ENCODE measurements around the gene STIL.

Gene STIL

DNA sequence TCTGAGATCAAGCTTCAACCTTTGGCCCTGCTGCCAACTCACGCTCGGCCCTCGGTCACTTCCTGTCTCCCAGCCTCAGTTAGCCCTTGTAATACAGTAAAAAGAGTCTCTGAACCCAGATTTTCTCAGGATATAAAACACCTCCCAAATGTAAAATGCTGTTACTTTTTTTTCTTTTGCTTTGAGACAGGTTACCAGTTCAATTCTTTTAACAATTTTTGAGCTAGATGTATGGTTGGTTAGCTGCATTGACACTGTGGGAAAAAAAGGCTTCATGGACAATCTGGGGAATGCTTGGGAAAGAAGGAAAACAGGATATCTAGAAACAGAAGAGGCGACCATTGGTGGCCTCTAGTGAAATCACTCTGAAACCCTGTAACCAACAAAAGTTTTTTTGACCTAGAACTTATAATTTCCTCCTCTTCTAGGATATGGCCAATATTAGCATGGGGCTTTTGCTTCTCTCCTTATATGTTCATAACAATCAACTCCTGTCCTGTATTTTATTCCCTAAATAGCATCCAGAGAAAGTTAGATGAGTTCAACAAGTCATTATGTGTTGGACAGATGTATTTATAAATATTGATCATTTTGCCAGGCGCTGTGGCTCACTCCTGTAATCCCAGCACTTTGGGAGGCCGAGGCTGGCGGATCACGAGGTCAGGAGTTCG lies 21.0 kb upstream of the STIL start:
- Histone ChIP-seq H3K27me3 (no peaks in the 10 kb centered on the region), H3K4me2 (peak overlapping the region; percentile 91), H3K36me3 (peaks cover 4% of the 10 kb centered on the region; the same call in 1 of the 2 replicates), H3K9me3 (no peaks in the 10 kb centered on the region), H3K4me1 (peaks cover 44% of the 10 kb centered on the region), H3K4me3 (peak overlapping the region; percentile 93), H3K9ac (peak overlapping the region; percentile 95), H3K27ac (peak overlapping the region; percentile 95), H4K20me1 (peaks cover 51% of the 10 kb centered on the region)
- TF ChIP-seq Cebpa-rat (IDR thresholded peaks at IDR 0.05), result no peak

DNA sequence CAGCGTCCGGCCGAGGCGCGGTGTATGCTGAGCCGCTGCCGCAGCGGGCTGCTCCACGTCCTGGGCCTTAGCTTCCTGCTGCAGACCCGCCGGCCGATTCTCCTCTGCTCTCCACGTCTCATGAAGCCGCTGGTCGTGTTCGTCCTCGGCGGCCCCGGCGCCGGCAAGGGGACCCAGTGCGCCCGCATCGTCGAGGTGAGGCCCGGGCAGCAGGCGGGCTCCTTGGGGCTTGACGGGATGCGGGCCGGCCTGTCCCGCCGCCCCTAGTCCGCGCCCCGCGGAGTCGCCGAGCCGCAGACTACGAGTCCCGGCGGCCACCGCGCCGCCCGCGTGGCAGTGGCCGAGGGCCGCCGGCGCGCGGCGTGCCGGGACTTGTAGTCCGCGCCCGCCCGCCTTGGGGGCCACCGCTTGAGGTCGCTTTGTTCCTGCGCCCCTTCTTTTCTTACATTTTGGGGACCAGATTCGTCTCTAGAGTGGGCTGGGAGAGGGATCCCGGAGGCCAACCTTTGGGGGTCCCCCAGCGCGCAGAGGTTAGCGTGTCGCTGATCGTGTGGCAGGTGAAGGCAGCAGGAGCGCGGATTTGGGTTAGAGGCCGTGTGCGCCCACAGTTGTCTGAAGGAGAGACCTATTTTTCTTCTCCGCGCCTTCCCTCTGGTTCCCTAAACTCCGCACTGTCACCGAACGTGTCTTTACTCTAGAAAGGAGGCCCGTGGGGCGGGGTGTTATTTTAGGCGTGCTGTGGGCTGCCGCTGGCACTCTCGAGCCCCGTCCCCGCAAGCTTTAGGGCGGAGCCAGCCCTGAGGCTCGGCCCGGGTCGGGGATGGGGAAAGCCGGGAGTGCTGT lies 20.2 kb upstream of the STIL start:
- Histone ChIP-seq H3K4me2 (peak overlapping the region; percentile 91), H4K20me1 (peaks cover 44% of the 10 kb centered on the region), H3K36me3 (peaks cover 3% of the 10 kb centered on the region; the same call in 1 of the 2 replicates), H3K9me3 (no peaks in the 10 kb centered on the region), H3K4me1 (peaks cover 44% of the 10 kb centered on the region), H3K9ac (peak overlapping the region; percentile 95), H3K27me3 (no peaks in the 10 kb centered on the region), H3K27ac (peak overlapping the region; percentile 95), H3K4me3 (peak overlapping the region; percentile 93)
- no peak for TF ChIP-seq Cebpa-rat (IDR thresholded peaks at IDR 0.05)

DNA sequence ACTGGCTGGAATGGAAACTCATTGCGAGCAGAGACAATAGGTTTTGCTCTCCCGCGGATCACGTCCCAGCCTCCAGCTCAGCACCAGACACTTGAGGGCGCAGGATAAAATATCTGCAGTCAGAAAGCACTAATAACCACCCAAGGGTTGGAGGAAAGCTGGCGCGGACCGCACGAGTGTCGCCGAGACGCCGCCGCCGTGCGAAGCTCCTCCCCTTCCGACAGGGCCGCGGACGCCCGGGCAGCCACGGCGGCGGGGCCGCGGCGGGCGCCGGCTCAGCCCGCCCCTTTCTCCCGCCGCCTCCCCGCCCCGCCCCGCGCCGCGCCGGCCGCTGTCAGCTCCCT lies 19.6 kb upstream of the STIL start, which contains the start of gene CMPK1:
CMPK1 (plus strand) TSS at position 213 of the 344 bp plus-strand sequence. CDS start 156 bp downstream, outside the sequence.
- Histone ChIP-seq H3K4me2 (peak within 1 kb of the TSS; percentile 91), H3K9ac (peak within 1 kb of the TSS; percentile 95), H3K36me3 (no peaks in the 10 kb centered on the region), H3K9me3 (no peaks in the 10 kb centered on the region), H4K20me1 (peaks cover 38% of the 10 kb centered on the region), H3K27me3 (no peaks in the 10 kb centered on the region), H3K4me1 (peaks cover 44% of the 10 kb centered on the region), H3K27ac (peak within 1 kb of the TSS; percentile 95), H3K4me3 (peak within 1 kb of the TSS; percentile 93)
- no peak for TF ChIP-seq Cebpa-rat (IDR thresholded peaks at IDR 0.05)

DNA sequence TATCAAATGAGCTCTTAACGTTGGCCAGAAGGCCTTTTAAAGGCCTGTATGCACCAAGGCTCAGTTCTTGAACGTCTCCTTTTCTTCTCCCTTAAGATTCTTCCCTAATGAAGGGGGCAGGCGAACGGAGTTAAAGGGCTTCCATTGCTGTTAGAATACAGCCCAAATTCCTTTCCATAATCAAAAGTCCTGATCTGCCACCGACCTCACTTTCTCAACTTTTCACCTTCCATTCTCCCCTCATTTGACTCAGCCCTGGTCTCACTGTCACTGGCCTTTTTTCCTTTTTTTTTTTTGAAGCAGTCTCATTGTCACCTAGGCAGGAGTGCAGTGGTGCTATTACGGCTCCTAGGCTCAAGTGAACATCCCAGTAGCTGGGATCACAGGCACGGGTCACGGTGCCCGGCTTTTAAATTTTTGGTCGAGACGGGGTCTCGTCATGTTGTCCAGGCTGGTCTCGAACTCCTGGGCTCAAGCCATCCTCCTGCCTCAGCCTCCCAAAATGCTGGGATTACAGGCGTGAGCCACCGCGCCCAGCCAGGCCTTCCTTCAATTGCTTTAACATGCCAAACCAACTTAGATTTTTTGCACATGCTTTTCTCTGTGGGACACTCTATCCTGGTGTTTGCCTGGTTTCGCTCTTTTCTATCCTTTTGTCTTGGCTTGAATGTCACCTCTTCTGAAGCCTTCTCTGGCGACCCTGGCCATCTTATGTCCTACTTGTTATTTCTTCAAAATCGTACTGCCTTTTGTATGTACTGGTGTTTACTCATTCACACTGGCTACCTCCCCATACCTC lies 19.0 kb upstream of the STIL start:
- TF ChIP-seq Cebpa-rat (IDR thresholded peaks at IDR 0.05), result no peak
- Histone ChIP-seq H3K9me3 (no peaks in the 10 kb centered on the region), H3K27ac (peak overlapping the region; percentile 95), H4K20me1 (peaks cover 34% of the 10 kb centered on the region), H3K36me3 (no peaks in the 10 kb centered on the region), H3K4me2 (peak overlapping the region; percentile 90), H3K9ac (peak overlapping the region; percentile 95), H3K4me1 (peaks cover 41% of the 10 kb centered on the region), H3K27me3 (no peaks in the 10 kb centered on the region), H3K4me3 (peak overlapping the region; percentile 93)

DNA sequence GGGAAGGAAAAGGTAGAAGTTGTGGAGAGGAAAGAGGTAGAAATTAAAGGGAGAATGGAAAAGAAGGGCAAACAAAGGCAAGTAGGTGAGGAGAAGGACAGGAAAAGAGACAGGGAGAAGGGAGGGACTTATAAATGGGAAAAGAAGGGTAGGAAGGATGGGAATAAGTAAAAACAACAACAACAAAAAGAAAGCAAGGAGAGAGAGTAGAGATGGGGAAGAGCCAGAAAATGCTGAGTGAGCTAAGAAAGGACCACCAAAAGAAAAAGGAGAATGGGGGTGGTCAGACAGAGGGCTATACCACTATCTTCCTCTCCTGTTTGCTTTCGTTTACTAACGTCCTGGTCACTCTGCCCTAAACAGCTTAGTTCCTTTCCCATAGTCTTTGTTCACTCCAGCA lies 17.9 kb upstream of the STIL start:
- H3K4me1 ChIP-seq, result peaks cover 33% of the 10 kb centered on the region
- no peak overlapping the region for H3K9ac ChIP-seq
- H3K36me3 ChIP-seq, result no peaks in the 10 kb centered on the region
- H3K9me3 ChIP-seq, result no peaks in the 10 kb centered on the region
- H3K27ac ChIP-seq, result no peak overlapping the region
- peak overlapping the region; percentile 90 for H3K4me2 ChIP-seq
- peaks cover 23% of the 10 kb centered on the region for H4K20me1 ChIP-seq
- H3K27me3 ChIP-seq, result no peaks in the 10 kb centered on the region
- H3K4me3 ChIP-seq, result no peak overlapping the region
- TF ChIP-seq Cebpa-rat (IDR thresholded peaks at IDR 0.05), result no peak

DNA sequence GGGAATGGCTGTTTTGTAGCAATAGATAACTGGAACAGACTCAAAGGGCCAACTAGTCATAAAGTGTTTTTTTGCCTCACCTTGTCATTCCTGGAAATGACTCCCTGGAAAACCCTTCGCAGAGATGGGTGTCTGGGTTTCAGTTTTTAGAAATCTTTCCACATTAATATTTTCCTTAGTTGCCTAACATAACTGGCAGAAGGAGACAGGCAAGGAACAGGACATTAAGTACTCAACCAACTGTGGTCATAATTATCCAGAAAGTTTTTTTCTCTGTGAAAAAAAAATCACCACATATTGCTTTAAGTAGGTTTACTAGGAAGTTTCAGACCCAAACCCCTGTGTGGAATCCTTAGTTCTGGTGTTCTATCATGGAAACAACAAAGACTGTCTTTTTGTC lies 16.3 kb upstream of the STIL start:
- Histone ChIP-seq H3K4me2 (no peak overlapping the region), H3K27ac (no peak overlapping the region), H3K4me3 (no peak overlapping the region), H3K4me1 (peaks cover 18% of the 10 kb centered on the region), H3K27me3 (no peaks in the 10 kb centered on the region), H3K9me3 (no peaks in the 10 kb centered on the region), H3K36me3 (no peaks in the 10 kb centered on the region), H4K20me1 (peaks cover 7% of the 10 kb centered on the region), H3K9ac (no peak overlapping the region)
- TF ChIP-seq Cebpa-rat (IDR thresholded peaks at IDR 0.05), result no peak

DNA sequence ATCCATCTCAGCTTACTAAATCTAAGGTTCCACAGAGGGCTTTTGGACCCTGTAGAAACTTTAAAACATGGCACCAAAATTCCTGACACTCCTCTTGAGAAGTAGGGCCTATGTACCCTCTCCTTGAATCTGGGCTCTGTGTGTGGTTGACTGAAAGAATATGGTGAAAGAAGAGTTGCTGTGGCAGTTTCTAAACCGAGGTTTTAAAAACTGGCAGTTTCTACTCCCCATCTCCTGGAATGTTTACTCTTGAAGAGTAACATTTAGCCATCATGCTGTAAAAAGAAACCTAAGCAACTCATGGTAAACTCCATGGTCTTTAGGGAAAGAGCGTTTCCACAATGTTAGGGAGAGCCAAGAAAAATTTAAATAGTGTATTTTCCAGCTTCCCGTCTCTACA lies 15.0 kb upstream of the STIL start:
- H4K20me1 ChIP-seq, result no peaks in the 10 kb centered on the region
- TF ChIP-seq Cebpa-rat (IDR thresholded peaks at IDR 0.05), result no peak
- H3K4me3 ChIP-seq, result no peak overlapping the region
- H3K27ac ChIP-seq, result no peak overlapping the region
- H3K36me3 ChIP-seq, result no peaks in the 10 kb centered on the region
- H3K4me2 ChIP-seq, result no peak overlapping the region
- no peaks in the 10 kb centered on the region for H3K9me3 ChIP-seq
- no peaks in the 10 kb centered on the region for H3K27me3 ChIP-seq
- H3K4me1 ChIP-seq, result peaks cover 24% of the 10 kb centered on the region
- no peak overlapping the region for H3K9ac ChIP-seq

DNA sequence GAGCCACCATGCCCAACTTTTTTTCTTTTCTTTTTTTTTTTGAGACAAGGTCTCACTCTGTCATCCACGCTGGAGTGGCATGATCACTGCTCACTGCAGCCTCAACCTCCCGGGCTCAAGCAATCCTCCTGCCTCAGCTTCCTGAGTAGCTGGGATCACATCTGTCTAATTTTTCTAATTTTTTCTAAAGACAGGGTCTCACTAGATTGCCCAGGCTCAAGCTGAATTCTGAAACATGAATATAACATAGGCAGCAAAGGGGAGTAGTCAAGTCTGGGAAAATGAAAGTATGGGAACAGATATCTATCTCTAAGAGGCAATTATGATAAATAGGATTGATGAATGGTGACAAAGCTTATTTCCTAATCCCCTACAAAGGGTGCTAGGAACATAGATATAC lies 12.3 kb upstream of the STIL start:
- no peak overlapping the region for H3K27ac ChIP-seq
- H3K9ac ChIP-seq, result no peak overlapping the region
- no peaks in the 10 kb centered on the region for H3K27me3 ChIP-seq
- H3K4me3 ChIP-seq, result no peak overlapping the region
- H3K4me1 ChIP-seq, result peaks cover 16% of the 10 kb centered on the region
- TF ChIP-seq Cebpa-rat (IDR thresholded peaks at IDR 0.05), result no peak
- no peak overlapping the region for H3K4me2 ChIP-seq
- H4K20me1 ChIP-seq, result no peaks in the 10 kb centered on the region
- no peaks in the 10 kb centered on the region for H3K36me3 ChIP-seq
- H3K9me3 ChIP-seq, result no peaks in the 10 kb centered on the region

DNA sequence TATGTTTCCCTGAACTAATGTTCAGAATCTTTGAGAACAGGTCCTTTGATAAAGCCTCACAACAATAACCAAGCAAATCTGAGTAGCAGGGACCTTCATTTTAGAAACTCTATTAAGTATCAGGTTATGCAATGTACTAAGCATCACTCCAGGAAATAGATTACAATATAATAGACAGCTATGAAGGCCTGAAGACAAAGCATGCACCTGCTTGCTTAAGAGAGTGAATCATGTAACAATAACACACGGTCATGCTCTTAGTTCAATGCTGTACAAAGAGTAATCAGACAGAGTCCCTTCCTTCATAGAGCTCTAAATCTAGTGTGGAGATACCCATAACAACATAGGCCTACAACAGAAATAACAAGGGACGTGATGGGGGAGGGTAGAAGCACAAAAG lies 11.6 kb upstream of the STIL start:
- Histone ChIP-seq H3K27me3 (no peaks in the 10 kb centered on the region), H3K27ac (no peak overlapping the region), H3K4me1 (peaks cover 16% of the 10 kb centered on the region), H4K20me1 (no peaks in the 10 kb centered on the region), H3K4me3 (no peak overlapping the region), H3K9ac (no peak overlapping the region), H3K9me3 (no peaks in the 10 kb centered on the region), H3K4me2 (no peak overlapping the region), H3K36me3 (no peaks in the 10 kb centered on the region)
- no peak for TF ChIP-seq Cebpa-rat (IDR thresholded peaks at IDR 0.05)

Measured in BLaER1 (cell line).